HG03066 (cell line): ENCODE data around the gene PTOV1.

Experiments used
- ATAC-seq: cut with Tn5 transposase; IDR thresholded peaks from one replicate; pipeline ENCODE4 v1.9.1; 2021; ENCODE audit warnings: low read depth; ENCODE audit not compliant: unreplicated experiment

Gene PTOV1

GRCh38 chr19:49872245-49873128, 21.5 kb downstream of the PTOV1 start:
- no peak for ATAC-seq

GRCh38 chr19:49873129-49873521, 22.2 kb downstream of the PTOV1 start:
- no peak for ATAC-seq

GRCh38 chr19:49873834-49874233, 22.9 kb downstream of the PTOV1 start:
- no peak for ATAC-seq

- no peak for ATAC-seq
These were observed 23.7 kb downstream of the PTOV1 start for GRCh38 chr19:49874503-49875157.

- ATAC-seq, result no peak
These were observed 24.2 kb downstream of the PTOV1 start for GRCh38 chr19:49875177-49875576.

- no peak for ATAC-seq
These were observed 25.0 kb downstream of the PTOV1 start for GRCh38 chr19:49875857-49876421.

- ATAC-seq, result peak; percentile 42
These were observed 25.6 kb downstream of the PTOV1 start for GRCh38 chr19:49876422-49877019.

GRCh38 chr19:49877020-49877878, 26.3 kb downstream of the PTOV1 start, which contains the start of the genes AKT1S1 and TBC1D17:
Gene AKT1S1, minus strand, starts transcription at chr19:49877355. Its CDS starts 4,060 bp downstream, at chr19:49873295.
Gene TBC1D17, plus strand, starts transcription at chr19:49877702. Its CDS starts 22 bp downstream, at chr19:49877724.
- peak; percentile 70 for ATAC-seq

GRCh38 chr19:49877879-49878743, 27.2 kb downstream of the PTOV1 start:
- peak; percentile 46 for ATAC-seq

- no peak for ATAC-seq
These were observed 27.7 kb downstream of the PTOV1 start for GRCh38 chr19:49878744-49879070.

- ATAC-seq, result no peak
These were observed 28.4 kb downstream of the PTOV1 start for GRCh38 chr19:49879243-49879963.

- ATAC-seq, result no peak
These were observed 29.4 kb downstream of the PTOV1 start for GRCh38 chr19:49880162-49880869.

- no peak for ATAC-seq
These were observed 30.2 kb downstream of the PTOV1 start for GRCh38 chr19:49881186-49881585.

GRCh38 chr19:49881672-49882394, 30.9 kb downstream of the PTOV1 start:
- ATAC-seq, result no peak

- ATAC-seq, result no peak
These were observed 31.7 kb downstream of the PTOV1 start for GRCh38 chr19:49882643-49883042.

- ATAC-seq, result no peak
These were observed 32.1 kb downstream of the PTOV1 start for GRCh38 chr19:49883094-49883493.

GRCh38 chr19:49884109-49884508, 33.1 kb downstream of the PTOV1 start:
- ATAC-seq, result no peak
